K562 (cell line): Measurements from ENCODE around the gene TTLL9. TPM values are rescaled to one million over a fixed set of nuclear protein-coding genes. Genes with fewer than 3 reads are reported as not detected.
A peak's percentile ranks its signal among the peaks of the same experiment; 100 is the strongest.

Experiments
- ATAC-seq: fragments of 200-7000 bp; cut with Tn5 transposase; 3 replicates; pipeline ENCODE4 v1.9.1; 2020; ENCODE audit warnings: moderate library complexity
- BruUV-seq: library from RNA; stranded (reverse); fragments of 400-500 nt; replicated peaks from 2 replicates; lab custom pipeline; 2021; lab: Mats Ljungman, UMichigan
- CTCF ChIA-PET: fragments of 300-600 bp; formaldehyde crosslinking; extraction: SDS; loops from one replicate; lab custom pipeline; 2021; ENCODE audit warnings: low intra/inter-chr PET ratio; lab: Yijun Ruan, JAX
- POLR2A ChIA-PET: fragments of 300-600, 350-650 bp; sonication (Branson Sonifier 250); formaldehyde crosslinking; extraction: SDS; loops from one replicate; lab custom pipeline; 2021; ENCODE audit warnings: antibody characterized with exemption, inconsistent platforms; lab: Yijun Ruan, JAX
- DNase-seq, 4 experiments: peaks; one replicate each; pipeline versions ENCODE4 v3.0.0 to v3.0.0-alpha.2; 2011 to 2018; ENCODE audit warnings: low spot score in 3 of 4, mixed read lengths in 3 of 4; ENCODE audit errors: extremely low read depth in 1 of 4
- FAIRE-seq: peaks from 2 replicates; lab custom pipeline; 2011; peaks lifted over from hg19 to GRCh38; lab: Jason Lieb, UNC
- H2AFZ ChIP-seq: 2 replicates; pipeline ENCODE4 v1.6.0; 2011; ENCODE audit warnings: low read depth, low read length, control low read depth, inconsistent platforms
- H3K27ac ChIP-seq: fragments of 200-600 bp; 3 replicates; pipeline ENCODE4 v1.8.0; 2011; ENCODE audit warnings: low read depth, mild to moderate bottlenecking, control low read depth, inconsistent platforms, low read length, moderate library complexity, mixed read lengths; ENCODE audit errors: extremely low read depth
- H3K27me3 ChIP-seq, 2 experiments: fragments of 300-600 bp in 1 of 2; 2 replicates in 1 of 2; 3 replicates in 1 of 2; pipeline versions ENCODE4 v1.6.0 to v1.8.0; 2011; ENCODE audit warnings: inconsistent platforms in 2 of 2, low read length in 2 of 2, mild to moderate bottlenecking in 1 of 2, mixed read lengths in 1 of 2, moderate library complexity in 1 of 2; ENCODE audit not compliant: control insufficient read depth in 2 of 2, insufficient read depth in 2 of 2
- H3K36me3 ChIP-seq: fragments of 300-600 bp; 3 replicates; pipeline ENCODE4 v1.8.0; 2011; ENCODE audit warnings: mild to moderate bottlenecking, low read length, inconsistent platforms; ENCODE audit not compliant: control insufficient read depth, insufficient read depth
- H3K4me1 ChIP-seq, 2 experiments: fragments of 200-600 bp in 1 of 2; replicated peaks in 1 of 2; 2 replicates in 1 of 2; 3 replicates in 1 of 2; pipeline versions ENCODE4 v1.5.1 to v1.8.0; 2011; ENCODE audit warnings: inconsistent platforms in 2 of 2, low read length in 2 of 2, mild to moderate bottlenecking in 1 of 2, mixed read lengths in 1 of 2, moderate library complexity in 1 of 2; ENCODE audit not compliant: control insufficient read depth in 2 of 2, insufficient read depth in 2 of 2
- H3K4me2 ChIP-seq: 2 replicates; pipeline ENCODE4 v1.6.1; 2011; ENCODE audit warnings: low read length, control low read depth, inconsistent platforms, mixed read lengths; ENCODE audit not compliant: insufficient read depth
- H3K4me3 ChIP-seq: fragments of 200-600 bp; sonication (generic), shearing (Covaris generic); 2 replicates; pipeline ENCODE4 v1.5.1; 2016; ENCODE audit warnings: control low read depth, inconsistent platforms
- H3K79me2 ChIP-seq: fragments of 200-600 bp; 3 replicates; pipeline ENCODE4 v1.8.0; 2011; ENCODE audit warnings: low read length, inconsistent platforms; ENCODE audit not compliant: control insufficient read depth, insufficient read depth
- H3K9ac ChIP-seq, 2 experiments: 2 replicates each; pipeline versions ENCODE4 v1.6.0 to v1.6.1; 2011; ENCODE audit warnings: low read depth in 2 of 2, low read length in 2 of 2, control low read depth in 1 of 2, inconsistent platforms in 1 of 2, mild to moderate bottlenecking in 1 of 2, mixed read lengths in 1 of 2; ENCODE audit not compliant: insufficient read depth in 1 of 2
- H3K9me1 ChIP-seq: one replicate; pipeline ENCODE4 v1.6.0; 2011; ENCODE audit warnings: inconsistent platforms, mild to moderate bottlenecking, low read length, moderate library complexity; ENCODE audit not compliant: control insufficient read depth, insufficient read depth
- H3K9me3 ChIP-seq: replicated peaks from 2 replicates; pipeline ENCODE4 v1.5.1; 2011; ENCODE audit warnings: low read depth, low read length, inconsistent platforms; ENCODE audit not compliant: control insufficient read depth, insufficient read depth
- H4K20me1 ChIP-seq: replicated peaks from 2 replicates; pipeline ENCODE4 v1.6.1; 2011; ENCODE audit warnings: low read length, inconsistent platforms, mixed read lengths; ENCODE audit not compliant: control insufficient read depth, insufficient read depth
- CBX1 ChIP-seq: sonication (generic); IDR thresholded peaks from 2 replicates; pipeline ENCODE4 v1.6.1; 2016; ENCODE audit warnings: antibody characterized with exemption, low read depth, mild to moderate bottlenecking
- CBX3 ChIP-seq, 2 experiments: IDR thresholded peaks; 1 replicate in 1 of 2; 2 replicates in 1 of 2; pipeline ENCODE4 v1.6.1; 2012; ENCODE audit warnings: inconsistent platforms in 2 of 2, low read length in 2 of 2, borderline replicate concordance in 1 of 2, control low read depth in 1 of 2
- CGGBP1 ChIP-seq: fragments of 250-450 bp; sonication (Bioruptor Pico); IDR thresholded peaks from 2 replicates; pipeline ENCODE4 v1.9.0; 2021; ENCODE audit warnings: mild to moderate bottlenecking
- CTBP1 ChIP-seq: fragments of 450-650 bp; IDR thresholded peaks from 2 replicates; pipeline ENCODE4 v1.6.1; 2016; ENCODE audit warnings: borderline replicate concordance
- HES1 ChIP-seq: fragments of 450-650 bp; IDR thresholded peaks from 2 replicates; pipeline ENCODE4 v1.6.1; 2016; ENCODE audit warnings: low read depth, mild to moderate bottlenecking, moderate library complexity
- POLR2G ChIP-seq: fragments of 200-400 bp; formaldehyde crosslinking; IDR thresholded peaks from 2 replicates; pipeline ENCODE4 v1.6.1; 2017; ENCODE audit warnings: low read depth, mild to moderate bottlenecking, antibody characterized with exemption, low read length, moderate library complexity
- PURB ChIP-seq: sonication (generic); formaldehyde crosslinking; IDR thresholded peaks from 2 replicates; pipeline ENCODE4 v1.9.0; 2021; ENCODE audit warnings: low read depth, mild to moderate bottlenecking, missing genetic modification reagents
- RCOR1 ChIP-seq, 2 experiments: IDR thresholded peaks; 2 replicates each; pipeline ENCODE4 v1.6.1; 2012; ENCODE audit warnings: low read depth in 2 of 2, low read length in 2 of 2, borderline replicate concordance in 1 of 2, improper control_type of control experiment in 1 of 2
- RFX5 ChIP-seq: IDR thresholded peaks from 2 replicates; pipeline ENCODE4 v1.6.1; 2011; ENCODE audit warnings: low read depth, mild to moderate bottlenecking, improper control_type of control experiment, low read length
- SETDB1 ChIP-seq: IDR thresholded peaks from one replicate; pipeline ENCODE4 v1.6.1; 2012; ENCODE audit warnings: low read length, control low read depth, inconsistent platforms
- TCF15 ChIP-seq: fragments of 250-450 bp; sonication (Bioruptor Pico); IDR thresholded peaks from 2 replicates; pipeline ENCODE4 v1.8.0; 2022; ENCODE audit warnings: moderate library complexity, mild to moderate bottlenecking, inconsistent platforms
- ZFP36 ChIP-seq: fragments of 150-350 bp; IDR thresholded peaks from 2 replicates; pipeline ENCODE4 v1.6.1; 2018; ENCODE audit warnings: low read length, low read depth; ENCODE audit not compliant: partially characterized antibody
- WGBS: fragments of 100-300 bp; shearing (Covaris generic); methylation state at CpG from one replicate; pipeline ENCODE4 v1.1.6; 2016; ENCODE audit warnings: low coverage, mixed read lengths; ENCODE audit not compliant: insufficient coverage; ENCODE audit errors: missing lambda C conversion rate; 5-methylcytosine and 5-hydroxymethylcytosine counted together
- in situ Hi-C: fragments of 300-500 bp; cut with MboI; formaldehyde crosslinking; loops from 4 replicates; pipeline ENCODE4 v1.15.0; 2018; ENCODE audit warnings: inconsistent platforms, mixed read lengths
- intact Hi-C: fragments of 100-400 bp; cut with micrococcal nuclease; formaldehyde crosslinking; loops from 2 replicates; pipeline ENCODE4 v1.14.2; 2022
- polyA plus RNA-seq, 8 experiments: library from polyadenylated mRNA; depleted of rRNA in 4 of 8; stranded (reverse) in 5 of 8; unstranded in 3 of 8; fragments of >200 nt; fragmentation: Nextera tagmentation in 2 of 8; fragmentation: Illumina TruSeq in 1 of 8; extraction: Ambion mirVana in 2 of 8; extraction: Trizol in 1 of 8; gene quantifications; 2 replicates each; pipeline versions ENCODE4 v1.2.1 to v1.2.3, GENCODE V29; 2011 to 2014; ENCODE audit warnings: inconsistent platforms in 1 of 8, missing spikeins in 1 of 8
- total RNA-seq, 7 experiments: library from RNA; depleted of rRNA in 6 of 7; stranded (reverse); fragments of >200 nt in 6 of 7; fragmentation: Illumina TruSeq in 2 of 7; extraction: Trizol in 2 of 7; gene quantifications; 2 replicates each; pipeline versions ENCODE4 v1.2.1 to v1.2.3, GENCODE V29; 2011 to 2021; ENCODE audit warnings: low replicate concordance in 1 of 7

The TTLL9 gene
- total and polyA plus RNA-seq, 9 of the 15 experiments (the other 6 are each of a cell fraction or from before 2014, with no cell fraction given), result 0.06 to 0.07 TPM; not detected in 7

GRCh38 chr20:31839782-31840487 lies 30.5 kb upstream of the TTLL9 start (continued):
- peak in 1 of 2 experiments; percentile 54; a peak in 1 of 3 replicates for TF ChIP-seq CBX3 (IDR thresholded peaks at IDR 0.05; ENCODE audit: borderline replicate concordance in 1 of 2, low read length in 2 of 2)
- TF ChIP-seq CTBP1, result no peak
- TF ChIP-seq ZFP36, result peak; percentile 82
- peak; percentile 81; the same call in 1 of the 2 replicates for TF ChIP-seq CBX1
- TF ChIP-seq RCOR1 (IDR thresholded peaks at IDR 0.05; ENCODE audit: borderline replicate concordance in 1 of 2, low read depth in 2 of 2, low read length in 2 of 2), result peak in 1 of 2 experiments; percentile 66; a peak in 2 of 4 replicates

- ChIA-PET POLR2A (interaction anchor here (0.6 to 1.5 kb wide), 2 partner anchors 12 to 38 kb away, joined by 3 to 4 read pairs; no protein-coding TSS in a partner anchor), CTCF (no interaction called here)
- in situ Hi-C loops (loop anchor here (25.0 kb wide), 1 partner anchor 821 kb away; the partner anchor contains the start of gene C20orf203), intact Hi-C loops (no loop called here)
- Histone ChIP-seq H3K27me3 (no peaks in the 10 kb centered on the region; a peak in 1 of 5 replicates), H3K4me3 (no peak overlapping the region), H4K20me1 (no peaks in the 10 kb centered on the region), H2AFZ (no peak overlapping the region), H3K36me3 (no peaks in the 10 kb centered on the region), H3K79me2 (no peaks in the 10 kb centered on the region), H3K9me3 (no peaks in the 10 kb centered on the region), H3K9me1 (no peaks in the 10 kb centered on the region), H3K27ac (no peak overlapping the region), H3K4me2 (no peak overlapping the region), H3K9ac (0 out of 4 replicates have a peak overlapping the region, but pooled peaks of 1 of the 2 experiments have one; percentile 42), H3K4me1 (peaks cover 27 to 54% of the 10 kb centered on the region in 2 experiments)
- no TSS peak for BruUV-seq
- no peak for FAIRE-seq
- DNase-seq, result no peak
- WGBS, result 41% methylated on average over 15 of the region's 15 CpGs
- ATAC-seq, result no peak
- TF ChIP-seq POLR2G (no peak), SETDB1 (no peak), HES1 (no peak), PURB (no peak), TCF15 (CRISPR knock-in tag) (no peak), CGGBP1 (no peak), RFX5 (no peak)
These were observed 29.3 kb upstream of the TTLL9 start for GRCh38 chr20:31840906-31841816.
